NCI-H1105 (cell line): ENCODE data around the gene PSENEN.

Experiments used
- DNase-seq: peaks from one replicate; lab custom pipeline; 2025; lab: John Stamatoyannopoulos, UW

The PSENEN gene

GRCh38 chr19:35773020-35773806 lies 27.8 kb downstream of the PSENEN start:
- DNase-seq, result no peak

GRCh38 chr19:35774274-35775045 lies 29.0 kb downstream of the PSENEN start:
- DNase-seq, result no peak

- no peak for DNase-seq
Observed at GRCh38 chr19:35775046-35775297, 29.5 kb downstream of the PSENEN start.

- DNase-seq, result peak; percentile 99
Observed at GRCh38 chr19:35775298-35776101, 30.0 kb downstream of the PSENEN start, which contains the start of gene ARHGAP33. Gene ARHGAP33, plus strand, starts transcription at chr19:35775564. Its CDS starts 95 bp downstream, at chr19:35775659.

- no peak for DNase-seq
Observed at GRCh38 chr19:35776102-35776788, 30.8 kb downstream of the PSENEN start.

- no peak for DNase-seq
Observed at GRCh38 chr19:35777086-35777841, 31.8 kb downstream of the PSENEN start.

GRCh38 chr19:35777961-35778360 lies 32.5 kb downstream of the PSENEN start:
- DNase-seq, result no peak

- DNase-seq, result no peak
Observed at GRCh38 chr19:35779033-35779432, 33.6 kb downstream of the PSENEN start.

- no peak for DNase-seq
Observed at GRCh38 chr19:35780058-35780457, 34.6 kb downstream of the PSENEN start.

- no peak for DNase-seq
Observed at GRCh38 chr19:35780717-35781116, 35.3 kb downstream of the PSENEN start.

- DNase-seq, result no peak
Observed at GRCh38 chr19:35781650-35782049, 36.2 kb downstream of the PSENEN start.

GRCh38 chr19:35782589-35782988 lies 37.1 kb downstream of the PSENEN start:
- no peak for DNase-seq

- no peak for DNase-seq
Observed at GRCh38 chr19:35783469-35784434, 38.3 kb downstream of the PSENEN start.

- DNase-seq, result no peak
Observed at GRCh38 chr19:35784503-35785338, 39.3 kb downstream of the PSENEN start.

GRCh38 chr19:35785339-35785627 lies 39.8 kb downstream of the PSENEN start:
- DNase-seq, result no peak

GRCh38 chr19:35786299-35787160 lies 41.1 kb downstream of the PSENEN start:
- no peak for DNase-seq

- DNase-seq, result no peak
Observed at GRCh38 chr19:35787227-35787799, 41.9 kb downstream of the PSENEN start.
